NCI-H526 treated with DMSO at 0.1 percent for 48 hours (cell line): ENCODE results near the gene OR8J1.
"Not testable (repeated sequence)": the region's sequence is repeated elsewhere in the genome, so short reads cannot be mapped to it uniquely, and the experiment has no call there.

Experiments
- DNase-seq: peaks from one replicate; lab custom pipeline; 2025; lab: John Stamatoyannopoulos, UW

Gene OR8J1

GRCh38 chr11:56353991-56354390 is at the start of gene OR8J1:
Gene OR8J1, plus strand, starts transcription at chr11:56354291. Its CDS starts 5,956 bp downstream, at chr11:56360247.
- DNase-seq = no peak

GRCh38 chr11:56307836-56308235 is 46.3 kb upstream of the OR8J1 start:
- no peak for DNase-seq

- no peak for DNase-seq
These were observed 39.2 kb upstream of the OR8J1 start, which contains the start of gene OR8K3 for GRCh38 chr11:56314844-56315243. Gene OR8K3, plus strand, starts transcription at chr11:56315144. Its CDS starts 3,163 bp downstream, at chr11:56318307.

GRCh38 chr11:56331861-56332491 is 22.1 kb upstream of the OR8J1 start:
- no peak for DNase-seq

- DNase-seq = no peak
These were observed 20.9 kb upstream of the OR8J1 start for GRCh38 chr11:56333156-56333555.

- DNase-seq = no peak
These were observed 13.8 kb upstream of the OR8J1 start for GRCh38 chr11:56340289-56340688.

- DNase-seq = no peak
These were observed 8.4 kb upstream of the OR8J1 start, which contains the start of gene OR8K1 for GRCh38 chr11:56345739-56346138. Gene OR8K1, plus strand, starts transcription at chr11:56346039. Its CDS starts 0 bp downstream, at chr11:56346039.

- no peak for DNase-seq
These were observed 21.2 kb downstream of the OR8J1 start, which contains the start of gene OR8U1 for GRCh38 chr11:56375324-56375723. Gene OR8U1, plus strand, starts transcription at chr11:56375624. Its CDS starts 0 bp downstream, at chr11:56375624.

- no peak for DNase-seq
These were observed 26.0 kb downstream of the OR8J1 start for GRCh38 chr11:56380120-56380519.

- DNase-seq = no peak
These were observed 40.3 kb downstream of the OR8J1 start for GRCh38 chr11:56394381-56394780.

GRCh38 chr11:56396047-56396446 is 42.0 kb downstream of the OR8J1 start:
- DNase-seq = no peak

GRCh38 chr11:56401858-56402461 is 47.9 kb downstream of the OR8J1 start:
- not testable (repeated sequence) for DNase-seq

- DNase-seq = no peak
These were observed 50.3 kb downstream of the OR8J1 start for GRCh38 chr11:56404393-56404792.

- no peak for DNase-seq
These were observed 56.7 kb downstream of the OR8J1 start for GRCh38 chr11:56410801-56411200.
